ENCODE data around the gene MYO15A. TPM values are rescaled to one million over a fixed set of nuclear protein-coding genes. Genes with fewer than 3 reads are reported as not detected.

MYO15A gene
- total RNA-seq, 2 experiments from 2014 or later, result 0.23 to 0.35 TPM

DNA sequence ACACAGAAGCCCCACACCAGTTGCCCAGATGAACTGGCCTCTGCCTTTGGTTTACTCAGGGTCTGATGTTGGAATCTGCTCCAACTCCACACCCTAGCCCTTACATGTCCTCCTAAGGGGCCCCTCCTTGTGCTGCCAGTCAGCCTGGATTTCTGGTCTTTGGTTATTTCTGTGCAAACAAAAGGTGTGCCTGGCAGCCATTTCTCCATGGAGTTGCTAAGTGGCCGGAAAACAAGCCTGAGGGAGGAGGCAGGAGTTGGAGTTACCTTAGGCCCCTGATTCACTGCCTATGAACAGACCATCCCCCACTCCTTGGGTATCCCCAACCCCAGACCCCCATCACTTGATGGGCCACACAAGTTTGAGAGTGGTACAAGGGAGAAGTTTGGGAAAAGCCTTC, 70.6 kb downstream of the MYO15A start:
- H3K27me3 Mint-ChIP-seq, result no peaks in the 10 kb centered on the region
- POLR2A ChIA-PET, result no interaction called here
- peaks cover 18% of the 10 kb centered on the region for H3K4me1 Mint-ChIP-seq
- H3K27ac Mint-ChIP-seq, result peak overlapping the region; percentile 10
- no peak for DNase-seq
- no peak overlapping the region for H3K4me3 Mint-ChIP-seq
- no peaks in the 10 kb centered on the region for H3K9me3 Mint-ChIP-seq
- CTCF ChIA-PET, result interaction anchor here (1.1 kb wide), 1 partner anchor 19 kb away, joined by 4 read pairs; no protein-coding TSS in a partner anchor
- H3K36me3 Mint-ChIP-seq (ENCODE audit: low read depth), result no peaks in the 10 kb centered on the region

DNA sequence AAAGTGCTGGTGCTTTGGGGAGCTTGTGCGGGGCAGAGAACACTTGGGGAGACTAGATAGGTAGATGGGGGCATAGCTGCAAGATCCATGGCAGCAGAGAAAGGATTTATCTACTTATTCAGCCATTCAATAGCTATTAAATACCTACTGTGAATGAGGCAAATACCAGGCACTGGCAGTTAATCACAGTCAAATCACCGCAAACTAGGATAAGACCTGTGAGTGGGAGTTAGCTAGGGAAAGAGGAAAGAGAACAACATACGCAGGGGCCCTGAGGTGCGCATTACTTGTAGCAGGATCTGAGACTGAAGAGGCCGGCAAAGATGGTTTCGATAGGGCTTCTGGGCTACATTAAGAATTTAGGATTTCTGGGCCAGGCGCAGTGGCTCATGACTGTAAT, 71.2 kb downstream of the MYO15A start:
- CTCF ChIA-PET, result interaction anchor here (1.5 kb wide), 1 partner anchor 38 kb away, joined by 3 read pairs; no protein-coding TSS in a partner anchor
- DNase-seq, result no peak
- Mint-ChIP-seq H3K4me3 (no peak overlapping the region), H3K36me3 (ENCODE audit: low read depth) (peaks cover 2% of the 10 kb centered on the region), H3K4me1 (peaks cover 19% of the 10 kb centered on the region), H3K9me3 (no peaks in the 10 kb centered on the region), H3K27me3 (no peaks in the 10 kb centered on the region), H3K27ac (peak overlapping the region; percentile 10)
- POLR2A ChIA-PET, result no interaction called here

DNA sequence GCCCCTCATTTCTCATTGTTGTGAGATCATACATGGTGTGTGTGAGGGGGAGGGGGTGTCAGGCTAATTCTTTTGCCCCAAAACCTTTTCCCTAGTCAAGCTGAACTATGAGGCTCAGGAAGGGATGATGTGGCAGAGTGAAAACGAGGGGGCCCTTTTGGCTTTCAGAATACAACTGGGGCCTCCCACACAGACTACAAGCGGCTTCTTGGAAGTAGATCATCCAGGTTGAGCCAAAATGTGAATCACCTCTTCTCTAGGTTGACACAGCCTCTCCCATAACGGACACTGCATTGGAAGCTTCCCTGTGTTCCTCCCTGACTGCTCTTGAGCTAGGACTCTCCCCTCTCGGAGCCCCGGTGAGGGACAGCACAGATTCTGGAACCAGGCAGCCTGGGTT, 72.8 kb downstream of the MYO15A start:
- ChIA-PET CTCF (interaction anchor here (0.5 to 1.5 kb wide), 5 partner anchors 16 to 1674 kb away, joined by 3 to 4 read pairs (median 3); no protein-coding TSS in a partner anchor), POLR2A (no interaction called here)
- peaks cover 32% of the 10 kb centered on the region for H3K4me1 Mint-ChIP-seq
- H3K9me3 Mint-ChIP-seq, result no peaks in the 10 kb centered on the region
- H3K36me3 Mint-ChIP-seq (ENCODE audit: low read depth), result peaks cover 15% of the 10 kb centered on the region
- DNase-seq, result no peak
- peak overlapping the region; percentile 96 for H3K27ac Mint-ChIP-seq
- no peaks in the 10 kb centered on the region for H3K27me3 Mint-ChIP-seq
- peak overlapping the region; percentile 96 for H3K4me3 Mint-ChIP-seq

GRCh38 chr17:18182110-18182977, 73.8 kb downstream of the MYO15A start:
- POLR2A ChIA-PET, result no interaction called here
- Mint-ChIP-seq H3K4me1 (peaks cover 42% of the 10 kb centered on the region), H3K27me3 (no peaks in the 10 kb centered on the region)

DNA sequence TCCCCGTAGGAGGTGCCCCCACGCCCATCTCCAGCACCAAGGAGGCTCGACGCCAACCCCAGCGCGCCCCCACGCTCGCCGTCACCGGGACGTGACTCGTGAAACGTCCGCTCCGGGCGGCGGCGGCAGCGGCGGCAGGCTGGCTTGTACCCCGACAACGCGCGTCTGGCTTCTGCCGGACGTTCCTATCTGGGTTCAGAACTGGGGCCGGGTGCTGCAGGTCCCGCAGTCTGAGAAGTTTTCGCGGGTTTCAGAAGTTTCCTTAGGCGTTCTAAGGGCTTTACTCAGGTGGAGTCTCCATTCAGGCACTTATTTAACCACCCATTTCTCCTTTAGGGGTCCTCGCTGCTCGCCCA, 74.4 kb downstream of the MYO15A start:
- Mint-ChIP-seq H3K36me3 (ENCODE audit: low read depth) (peaks cover 28% of the 10 kb centered on the region), H3K4me1 (peaks cover 48% of the 10 kb centered on the region), H3K9me3 (no peaks in the 10 kb centered on the region), H3K4me3 (peak overlapping the region; percentile 96), H3K27ac (peak overlapping the region; percentile 96), H3K27me3 (no peaks in the 10 kb centered on the region)
- ChIA-PET CTCF (interaction anchor here (0.7 to 2.6 kb wide), 9 partner anchors 10 to 78 kb away, joined by 3 to 10 read pairs (median 4); no protein-coding TSS in a partner anchor), POLR2A (no interaction called here)
- DNase-seq, result peak; percentile 83

More at GRCh38 chr17:18182110-18182977, 73.8 kb downstream of the MYO15A start:
- no peaks in the 10 kb centered on the region for H3K9me3 Mint-ChIP-seq
- CTCF ChIA-PET, result interaction anchor here (0.7 to 2.6 kb wide), 12 partner anchors 10 to 79 kb away, joined by 3 to 10 read pairs (median 4); no protein-coding TSS in a partner anchor
- peaks cover 24% of the 10 kb centered on the region for H3K36me3 Mint-ChIP-seq (ENCODE audit: low read depth)
- H3K4me3 Mint-ChIP-seq, result peak overlapping the region; percentile 96
- DNase-seq, result peak; percentile 15
- peak overlapping the region; percentile 96 for H3K27ac Mint-ChIP-seq

DNA sequence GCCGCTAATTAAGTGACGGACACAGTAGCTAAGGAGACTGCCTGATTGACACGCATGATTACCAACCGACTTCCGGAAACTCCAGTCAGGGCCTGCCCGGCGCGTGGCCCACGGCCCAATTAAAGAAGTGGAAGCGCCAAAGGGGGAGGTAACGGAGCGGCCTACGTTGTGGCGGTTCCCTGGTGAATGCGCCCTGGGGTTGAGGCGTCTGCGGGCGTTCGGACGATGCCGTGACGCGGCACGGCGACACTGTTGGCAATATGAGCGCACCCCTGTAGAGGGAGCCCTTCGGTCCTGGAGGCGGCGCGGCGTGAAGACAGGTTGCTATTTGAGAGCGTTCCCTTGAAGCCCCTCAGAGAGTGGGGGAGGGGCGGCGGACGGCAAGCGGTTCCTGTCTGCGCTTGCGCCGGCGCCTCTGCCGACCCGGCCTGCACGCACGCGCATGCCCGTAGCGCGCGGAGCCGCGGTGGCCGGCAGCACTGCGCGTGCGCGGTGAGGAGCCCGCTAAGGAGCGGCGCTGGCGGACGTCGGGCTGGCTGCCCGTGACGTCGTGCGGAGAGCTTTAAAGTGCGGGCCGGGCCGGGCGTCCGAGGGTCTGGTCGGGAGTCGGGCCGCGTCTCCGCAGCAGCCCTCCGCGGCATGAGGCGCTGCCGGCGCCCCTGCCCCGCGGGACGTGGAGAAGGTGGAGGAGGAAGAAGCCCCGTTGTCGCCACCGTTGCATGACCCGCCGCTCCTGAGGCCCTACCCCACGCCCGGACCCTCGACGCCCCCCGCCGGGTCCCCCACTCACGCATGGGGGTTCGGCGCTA, 75.0 kb downstream of the MYO15A start, which contains the start of gene ALKBH5:
TSS of gene ALKBH5 (plus strand) at position 495 of the 809 bp plus-strand sequence. CDS start 416 bp downstream, outside the sequence.
- H3K4me1 Mint-ChIP-seq, result peaks cover 54% of the 10 kb centered on the region
- no peaks in the 10 kb centered on the region for H3K27me3 Mint-ChIP-seq
- peak; percentile 98 for DNase-seq
- peak within 1 kb of the TSS; percentile 96 for H3K27ac Mint-ChIP-seq
- ChIA-PET CTCF (interaction anchor here (0.7 to 2.6 kb wide), 12 partner anchors 9 to 78 kb away, joined by 3 to 10 read pairs (median 4); no protein-coding TSS in a partner anchor), POLR2A (no interaction called here)
- peak within 1 kb of the TSS; percentile 96 for H3K4me3 Mint-ChIP-seq
- H3K36me3 Mint-ChIP-seq (ENCODE audit: low read depth), result peaks cover 34% of the 10 kb centered on the region
- no peaks in the 10 kb centered on the region for H3K9me3 Mint-ChIP-seq

- H3K27me3 Mint-ChIP-seq, result no peaks in the 10 kb centered on the region
- H3K4me1 Mint-ChIP-seq, result peaks cover 57% of the 10 kb centered on the region
- ChIA-PET CTCF (interaction anchor here (0.6 to 2.6 kb wide), 9 partner anchors 8 to 111 kb away, joined by 3 to 10 read pairs (median 5); no protein-coding TSS in a partner anchor), POLR2A (no interaction called here)
- peak overlapping the region; percentile 96 for H3K27ac Mint-ChIP-seq
- no peaks in the 10 kb centered on the region for H3K9me3 Mint-ChIP-seq
- peak overlapping the region; percentile 96 for H3K4me3 Mint-ChIP-seq
- H3K36me3 Mint-ChIP-seq (ENCODE audit: low read depth), result peaks cover 40% of the 10 kb centered on the region
- peak; percentile 72 for DNase-seq
Observed at GRCh38 chr17:18184143-18185031, 75.8 kb downstream of the MYO15A start.

DNA sequence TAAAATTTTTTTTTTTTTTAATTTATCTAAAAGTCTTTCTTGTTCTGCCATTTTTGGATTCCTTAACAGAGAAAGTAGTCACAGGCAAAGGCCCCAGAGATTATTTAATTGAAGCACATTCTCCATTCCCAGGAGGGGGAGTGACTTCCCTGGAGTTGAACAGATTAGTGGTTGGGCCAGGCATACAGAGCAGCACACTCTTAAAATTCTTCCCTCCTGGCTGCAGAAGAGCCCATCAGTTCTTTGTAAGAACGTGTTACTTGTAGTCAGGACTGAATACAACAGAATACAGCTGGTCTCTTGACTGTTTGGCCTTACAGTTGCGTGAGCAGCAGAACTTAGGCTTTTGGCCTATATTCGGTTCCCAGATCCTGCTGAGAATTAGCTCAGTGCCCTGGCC, 76.8 kb downstream of the MYO15A start:
- ChIA-PET CTCF (interaction anchor here (1.5 to 2.3 kb wide), 2 partner anchors 11 to 32 kb away, joined by 3 to 5 read pairs; no protein-coding TSS in a partner anchor), POLR2A (no interaction called here)
- H3K9me3 Mint-ChIP-seq, result no peaks in the 10 kb centered on the region
- peak overlapping the region; percentile 96 for H3K4me3 Mint-ChIP-seq
- no peak for DNase-seq
- H3K27me3 Mint-ChIP-seq, result no peaks in the 10 kb centered on the region
- peaks cover 64% of the 10 kb centered on the region for H3K4me1 Mint-ChIP-seq
- H3K36me3 Mint-ChIP-seq (ENCODE audit: low read depth), result peaks cover 46% of the 10 kb centered on the region
- H3K27ac Mint-ChIP-seq, result peak overlapping the region; percentile 94

GRCh38 chr17:18185832-18186626, 77.5 kb downstream of the MYO15A start:
- Mint-ChIP-seq H3K9me3 (no peaks in the 10 kb centered on the region), H3K27ac (peak overlapping the region; percentile 94), H3K36me3 (ENCODE audit: low read depth) (peaks cover 49% of the 10 kb centered on the region), H3K4me3 (peak overlapping the region; percentile 96), H3K4me1 (peaks cover 67% of the 10 kb centered on the region), H3K27me3 (no peaks in the 10 kb centered on the region)
- CTCF ChIA-PET, result interaction anchor here (0.7 to 1.5 kb wide), 2 partner anchors 11 to 16 kb away, joined by 3 read pairs; no protein-coding TSS in a partner anchor
- no peak for DNase-seq
- POLR2A ChIA-PET, result no interaction called here

GRCh38 chr17:18186627-18186982, 78.0 kb downstream of the MYO15A start:
- peak overlapping the region; percentile 96 for H3K4me3 Mint-ChIP-seq
- H3K36me3 Mint-ChIP-seq (ENCODE audit: low read depth), result peaks cover 55% of the 10 kb centered on the region
- H3K9me3 Mint-ChIP-seq, result no peaks in the 10 kb centered on the region
- H3K4me1 Mint-ChIP-seq, result peaks cover 67% of the 10 kb centered on the region
- POLR2A ChIA-PET, result no interaction called here
- H3K27me3 Mint-ChIP-seq, result no peaks in the 10 kb centered on the region
- no peak overlapping the region for H3K27ac Mint-ChIP-seq
- DNase-seq, result no peak
- CTCF ChIA-PET, result interaction anchor here (0.7 to 1.5 kb wide), 2 partner anchors 12 to 16 kb away, joined by 3 read pairs; no protein-coding TSS in a partner anchor

DNA sequence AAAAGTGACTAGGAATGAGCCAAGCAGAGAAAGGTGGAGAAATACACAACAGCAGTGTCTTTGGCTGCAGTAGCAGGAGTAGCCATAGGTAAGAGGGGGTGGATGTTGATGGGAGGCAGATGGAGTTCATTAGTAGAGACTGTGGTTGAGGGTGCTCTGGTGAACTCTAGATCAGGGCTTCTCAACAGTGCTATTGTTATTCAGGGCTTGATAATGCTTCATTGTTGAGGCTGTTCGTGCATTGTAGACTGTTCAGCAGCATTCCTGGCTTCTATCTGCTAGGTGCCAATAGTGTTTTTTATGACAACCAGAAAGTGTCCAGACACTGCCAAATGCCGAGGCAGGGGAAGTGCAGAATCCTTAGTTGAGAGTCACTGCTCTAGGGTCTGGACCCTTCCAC, 78.7 kb downstream of the MYO15A start:
- H3K27me3 Mint-ChIP-seq, result no peaks in the 10 kb centered on the region

More for the DNA sequence above, 78.7 kb downstream of the MYO15A start:
- CTCF ChIA-PET, result interaction anchor here (2.6 kb wide), 1 partner anchor 11 kb away, joined by 10 read pairs; no protein-coding TSS in a partner anchor
- POLR2A ChIA-PET, result no interaction called here
- Mint-ChIP-seq H3K4me3 (peak overlapping the region; percentile 96), H3K4me1 (peaks cover 63% of the 10 kb centered on the region), H3K36me3 (ENCODE audit: low read depth) (peaks cover 57% of the 10 kb centered on the region), H3K9me3 (no peaks in the 10 kb centered on the region), H3K27ac (peak overlapping the region; percentile 31)
- no peak for DNase-seq

All from activated CD4-positive, alpha-beta T cell treated with anti-CD3 and anti-CD28 coated beads, Interleukin-2, amount 10 ng/mL, durations not matched to agents 7 days and 5 days (primary cell).